H9 (cell line): Measurements from ENCODE around the gene SPDYE4. TPM values are rescaled to one million over a fixed set of nuclear protein-coding genes. Genes with fewer than 3 reads are reported as not detected.

Experiments
- DNase-seq: peaks from one replicate; pipeline ENCODE4 v3.0.0-alpha.2; 2017
- H2AFZ ChIP-seq: one replicate; pipeline ENCODE4 v1.6.1; 2013; ENCODE audit warnings: mild to moderate bottlenecking, low read length, control low read depth, moderate library complexity
- H2AK5ac ChIP-seq: 2 replicates; pipeline ENCODE4 v1.6.1; 2013; ENCODE audit warnings: low read length, control low read depth, mixed read lengths; ENCODE audit not compliant: insufficient read length
- H2BK120ac ChIP-seq: one replicate; pipeline ENCODE4 v1.6.1; 2013; ENCODE audit warnings: low read depth, mild to moderate bottlenecking, low read length, control low read depth, inconsistent platforms; ENCODE audit not compliant: poor library complexity, severe bottlenecking
- H2BK12ac ChIP-seq: 2 replicates; pipeline ENCODE4 v1.6.1; 2013; ENCODE audit warnings: low read length, control low read depth, mixed read lengths, low read depth; ENCODE audit not compliant: insufficient read length
- H2BK15ac ChIP-seq: 2 replicates; pipeline ENCODE4 v1.6.1; 2013; ENCODE audit warnings: low read depth, low read length, control low read depth
- H2BK20ac ChIP-seq: one replicate; pipeline ENCODE4 v1.6.1; 2013; ENCODE audit warnings: low read depth, mild to moderate bottlenecking, low read length, control low read depth, inconsistent platforms; ENCODE audit not compliant: poor library complexity, severe bottlenecking
- H2BK5ac ChIP-seq: 2 replicates; pipeline ENCODE4 v1.6.1; 2013; ENCODE audit warnings: low read length, control low read depth, mixed read lengths; ENCODE audit not compliant: insufficient read length
- H3K14ac ChIP-seq: 2 replicates; pipeline ENCODE4 v1.6.1; 2013; ENCODE audit warnings: low read length, control low read depth; ENCODE audit not compliant: insufficient read depth
- H3K18ac ChIP-seq: 2 replicates; pipeline ENCODE4 v1.6.1; 2013; ENCODE audit warnings: low read depth, mild to moderate bottlenecking, mixed read lengths, low read length, control low read depth; ENCODE audit not compliant: insufficient read length
- H3K23ac ChIP-seq: 2 replicates; pipeline ENCODE4 v1.6.1; 2013; ENCODE audit warnings: low read length, control low read depth, mixed read lengths, low read depth; ENCODE audit not compliant: insufficient read length
- H3K23me2 ChIP-seq: 2 replicates; pipeline ENCODE4 v1.6.1; 2013; ENCODE audit warnings: low read depth, mild to moderate bottlenecking, mixed read lengths, low read length, control low read depth; ENCODE audit not compliant: insufficient read length, poor library complexity, severe bottlenecking
- H3K27ac ChIP-seq: 2 replicates; pipeline ENCODE4 v1.5.1; 2013; ENCODE audit warnings: low read length, control low read depth, mixed read lengths, low read depth; ENCODE audit not compliant: insufficient read length
- H3K27me3 ChIP-seq: 2 replicates; pipeline ENCODE4 v1.6.1; 2013; ENCODE audit warnings: low read length, control low read depth, inconsistent platforms; ENCODE audit not compliant: insufficient read depth
- H3K4ac ChIP-seq: 2 replicates; pipeline ENCODE4 v1.6.1; 2013; ENCODE audit warnings: low read depth, mild to moderate bottlenecking, control low read depth, inconsistent platforms, low read length, moderate library complexity
- H3K4me1 ChIP-seq: 2 replicates; pipeline ENCODE4 v1.6.1; 2013; ENCODE audit warnings: low read length, control low read depth, inconsistent platforms; ENCODE audit not compliant: insufficient read depth
- H3K4me2 ChIP-seq: 2 replicates; pipeline ENCODE4 v1.6.1; 2013; ENCODE audit warnings: low read length, control low read depth, mixed read lengths; ENCODE audit not compliant: insufficient read length, insufficient read depth
- H3K56ac ChIP-seq: 2 replicates; pipeline ENCODE4 v1.6.1; 2013; ENCODE audit warnings: low read depth, mild to moderate bottlenecking, mixed read lengths, low read length, control low read depth; ENCODE audit not compliant: insufficient read length
- H3K79me1 ChIP-seq: 2 replicates; pipeline ENCODE4 v1.6.1; 2013; ENCODE audit warnings: low read depth, mild to moderate bottlenecking, moderate library complexity, low read length, control low read depth, inconsistent platforms; ENCODE audit not compliant: insufficient read depth, poor library complexity, severe bottlenecking
- H3K79me2 ChIP-seq: 2 replicates; pipeline ENCODE4 v1.6.1; 2013; ENCODE audit warnings: low read length, control low read depth, inconsistent platforms; ENCODE audit not compliant: insufficient read depth
- H3K9ac ChIP-seq: 2 replicates; pipeline ENCODE4 v1.6.1; 2013; ENCODE audit warnings: low read length, control low read depth, mixed read lengths; ENCODE audit not compliant: insufficient read length; ENCODE audit errors: extremely low read depth
- H3K9me3 ChIP-seq: one replicate; pipeline ENCODE4 v1.6.1; 2013; ENCODE audit warnings: low read depth, low read length, inconsistent platforms; ENCODE audit not compliant: control insufficient read depth
- H3T11ph ChIP-seq: one replicate; pipeline ENCODE4 v1.6.1; 2013; ENCODE audit warnings: mild to moderate bottlenecking, low read length, control low read depth, inconsistent platforms
- H4K20me1 ChIP-seq: one replicate; pipeline ENCODE4 v1.6.1; 2013; ENCODE audit not compliant: control insufficient read depth, insufficient read length, insufficient read depth
- H4K5ac ChIP-seq: 2 replicates; pipeline ENCODE4 v1.6.1; 2013; ENCODE audit warnings: low read depth, mild to moderate bottlenecking, mixed read lengths, low read length, control low read depth; ENCODE audit not compliant: insufficient read length
- H4K8ac ChIP-seq: replicated peaks from 2 replicates; pipeline ENCODE4 v1.6.1; 2013; ENCODE audit warnings: low read length, control low read depth, mixed read lengths, low read depth; ENCODE audit not compliant: insufficient read length
- H4K91ac ChIP-seq: 2 replicates; pipeline ENCODE4 v1.6.1; 2013; ENCODE audit warnings: low read depth, mild to moderate bottlenecking, moderate library complexity, mixed read lengths, low read length, control low read depth; ENCODE audit not compliant: insufficient read length
- H3K27ac Mint-ChIP-seq, 3 experiments: 2 replicates in 2 of 3; 3 replicates in 1 of 3; pipeline ENCODE4 v1.8.0; 2020 to 2021; ENCODE audit warnings: mixed read lengths in 3 of 3, mild to moderate bottlenecking in 1 of 3, moderate library complexity in 1 of 3
- H3K27me3 Mint-ChIP-seq: 2 replicates; pipeline ENCODE4 v1.8.0; 2021; ENCODE audit warnings: low read depth, mild to moderate bottlenecking, moderate library complexity, mixed read lengths
- H3K36me3 Mint-ChIP-seq, 3 experiments: 2 replicates in 2 of 3; 3 replicates in 1 of 3; pipeline ENCODE4 v1.8.0; 2020 to 2021; ENCODE audit warnings: low read depth in 3 of 3, mixed read lengths in 3 of 3; ENCODE audit not compliant: insufficient read depth in 1 of 3
- H3K4me1 Mint-ChIP-seq, 2 experiments: 2 replicates each; pipeline ENCODE4 v1.8.0; 2020; ENCODE audit warnings: mixed read lengths in 2 of 2
- H3K4me3 Mint-ChIP-seq, 2 experiments: 2 replicates in 1 of 2; 3 replicates in 1 of 2; pipeline ENCODE4 v1.8.0; 2020 to 2021; ENCODE audit warnings: mild to moderate bottlenecking in 2 of 2, mixed read lengths in 2 of 2, moderate library complexity in 1 of 2
- H3K9me3 Mint-ChIP-seq, 2 experiments: 2 replicates in 1 of 2; 3 replicates in 1 of 2; pipeline ENCODE4 v1.8.0; 2020; ENCODE audit warnings: mild to moderate bottlenecking in 2 of 2, mixed read lengths in 2 of 2, moderate library complexity in 1 of 2
- WGBS: extraction: QIAGEN DNeasy Blood & Tissue Kit; methylation state at CpG from one replicate; pipeline ENCODE4 v1.1.7; 2013; ENCODE audit warnings: missing lambda C conversion rate, low lambda C conversion rate, mixed read lengths; ENCODE audit not compliant: insufficient read length; ENCODE audit errors: extremely low coverage; 5-methylcytosine and 5-hydroxymethylcytosine counted together
- total RNA-seq: library from RNA; stranded (reverse); gene quantifications from 2 replicates; pipeline ENCODE4 v1.2.1, GENCODE V29; 2021
- TF ChIP-seq, protein P1 (sequence below): fragments of 200-600 bp; sonication (generic); conservative IDR thresholded peaks from 3 replicates; pipeline ENCODE4 v1.8.0; 2021; ENCODE audit warnings: antibody characterized with exemption, mild to moderate bottlenecking

The SPDYE4 gene
- total RNA-seq, 1 experiment from 2014 or later = not detected

DNA sequence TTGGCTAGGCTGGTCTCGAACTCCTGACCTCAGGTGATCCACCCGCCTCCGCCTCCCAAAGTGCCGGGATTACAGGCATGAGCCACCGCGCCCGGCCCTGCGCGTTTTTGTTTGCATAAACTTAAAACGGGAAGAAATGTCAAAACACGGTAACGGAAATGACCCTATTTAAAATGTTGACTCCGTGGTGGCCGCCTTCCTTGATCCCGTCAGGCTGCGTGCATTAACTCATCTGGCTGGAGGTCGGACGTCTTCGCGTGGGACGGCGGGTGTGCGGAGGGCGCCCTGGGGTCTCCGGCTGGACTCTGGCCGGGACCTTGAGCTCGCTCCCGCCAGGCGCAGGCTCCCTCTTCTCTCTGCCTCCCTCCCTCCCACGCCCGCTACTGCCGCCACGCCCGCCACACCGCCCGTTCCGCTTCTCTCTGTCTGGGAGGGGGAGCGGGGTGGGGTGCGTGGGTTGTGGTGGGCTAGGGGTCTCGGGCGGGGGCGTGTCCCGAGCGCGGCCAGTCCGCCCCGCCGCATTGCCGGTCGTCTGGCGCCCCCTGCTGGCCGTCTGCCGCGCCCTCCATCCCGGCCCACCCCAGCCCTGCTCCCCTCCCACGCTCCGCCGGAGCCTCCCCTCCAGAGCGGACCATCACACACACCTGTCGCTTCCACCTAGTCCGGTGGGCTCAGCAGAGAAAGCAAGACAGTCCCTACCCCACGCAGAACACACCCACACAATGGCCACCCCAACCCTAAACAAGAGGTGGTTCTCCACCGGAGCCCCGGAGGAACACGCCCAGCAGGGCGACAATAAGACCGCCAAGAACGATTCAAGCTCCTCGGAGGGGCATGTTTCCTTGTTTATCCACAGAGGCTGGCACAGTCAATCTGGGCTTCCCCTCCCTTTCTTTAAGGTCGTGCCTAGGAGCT, 12.5 kb downstream of the SPDYE4 start:
- peak overlapping the region; percentile 82 to 92 for H3K4me3 Mint-ChIP-seq
- no peak overlapping the region for H3K27ac Mint-ChIP-seq

More for the DNA sequence above, 12.5 kb downstream of the SPDYE4 start:
- no peaks in the 10 kb centered on the region for H3K9me3 ChIP-seq
- H2BK15ac ChIP-seq = no peak overlapping the region
- peak overlapping the region; percentile 85 for H3K4me2 ChIP-seq
- H4K5ac ChIP-seq = no peak overlapping the region
- Mint-ChIP-seq H3K27me3 (peaks cover 23% of the 10 kb centered on the region), H3K9me3 (0 out of 5 replicates have a peak, but pooled peaks cover 0 to 2% of the 10 kb centered on the region in 2 experiments), H3K4me1 (peaks cover 2 to 4% of the 10 kb centered on the region in 2 experiments; a peak in 2 of 4 replicates), H3K36me3 (no peaks in the 10 kb centered on the region; a peak in 1 of 7 replicates)
- no peak overlapping the region for H3K27ac ChIP-seq
- no peak overlapping the region for H3T11ph ChIP-seq
- no peak overlapping the region for H3K14ac ChIP-seq
- H3K27me3 ChIP-seq = no peaks in the 10 kb centered on the region
- H4K8ac ChIP-seq = no peak overlapping the region
- H3K4ac ChIP-seq = no peak overlapping the region
- H2BK120ac ChIP-seq = no peak overlapping the region
- no peak overlapping the region for H2AK5ac ChIP-seq
- H3K56ac ChIP-seq = no peak overlapping the region
- no peak overlapping the region for H2BK20ac ChIP-seq
- no CpG with 5 or more reads among the region's 70 CpGs for WGBS
- no peaks in the 10 kb centered on the region for H3K79me1 ChIP-seq
- H4K91ac ChIP-seq = no peak overlapping the region
- H3K18ac ChIP-seq = no peak overlapping the region
- peak; percentile 82 for DNase-seq
- H2BK5ac ChIP-seq = no peak overlapping the region
- H4K20me1 ChIP-seq = no peaks in the 10 kb centered on the region
- H2BK12ac ChIP-seq = no peak overlapping the region
- H3K23ac ChIP-seq = no peak overlapping the region
- no peak overlapping the region for H2AFZ ChIP-seq
- peaks cover 3% of the 10 kb centered on the region for H3K23me2 ChIP-seq
- no peaks in the 10 kb centered on the region for H3K79me2 ChIP-seq
- H3K4me1 ChIP-seq = no peaks in the 10 kb centered on the region
- no peak overlapping the region for H3K9ac ChIP-seq
- TF ChIP-seq, protein P1, sequence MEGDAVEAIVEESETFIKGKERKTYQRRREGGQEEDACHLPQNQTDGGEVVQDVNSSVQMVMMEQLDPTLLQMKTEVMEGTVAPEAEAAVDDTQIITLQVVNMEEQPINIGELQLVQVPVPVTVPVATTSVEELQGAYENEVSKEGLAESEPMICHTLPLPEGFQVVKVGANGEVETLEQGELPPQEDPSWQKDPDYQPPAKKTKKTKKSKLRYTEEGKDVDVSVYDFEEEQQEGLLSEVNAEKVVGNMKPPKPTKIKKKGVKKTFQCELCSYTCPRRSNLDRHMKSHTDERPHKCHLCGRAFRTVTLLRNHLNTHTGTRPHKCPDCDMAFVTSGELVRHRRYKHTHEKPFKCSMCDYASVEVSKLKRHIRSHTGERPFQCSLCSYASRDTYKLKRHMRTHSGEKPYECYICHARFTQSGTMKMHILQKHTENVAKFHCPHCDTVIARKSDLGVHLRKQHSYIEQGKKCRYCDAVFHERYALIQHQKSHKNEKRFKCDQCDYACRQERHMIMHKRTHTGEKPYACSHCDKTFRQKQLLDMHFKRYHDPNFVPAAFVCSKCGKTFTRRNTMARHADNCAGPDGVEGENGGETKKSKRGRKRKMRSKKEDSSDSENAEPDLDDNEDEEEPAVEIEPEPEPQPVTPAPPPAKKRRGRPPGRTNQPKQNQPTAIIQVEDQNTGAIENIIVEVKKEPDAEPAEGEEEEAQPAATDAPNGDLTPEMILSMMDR = peak; percentile 99
